BLaER1 (cell line): ENCODE results near the gene EED.

Experiments used
- H3K27ac ChIP-seq: shearing (Covaris generic); formaldehyde crosslinking; 2 replicates; pipeline ENCODE4 v1.8.1; 2022
- H3K27me3 ChIP-seq: shearing (Covaris generic); formaldehyde crosslinking; 2 replicates; pipeline ENCODE4 v1.8.1; 2022
- H3K36me3 ChIP-seq: shearing (Covaris generic); formaldehyde crosslinking; 2 replicates; pipeline ENCODE4 v1.8.1; 2022
- H3K4me1 ChIP-seq: shearing (Covaris generic); formaldehyde crosslinking; 2 replicates; pipeline ENCODE4 v1.8.1; 2022
- H3K4me2 ChIP-seq: shearing (Covaris generic); formaldehyde crosslinking; 2 replicates; pipeline ENCODE4 v1.8.1; 2022
- H3K4me3 ChIP-seq: shearing (Covaris generic); formaldehyde crosslinking; 2 replicates; pipeline ENCODE4 v1.8.1; 2022
- H3K9ac ChIP-seq: shearing (Covaris generic); formaldehyde crosslinking; 2 replicates; pipeline ENCODE4 v1.8.1; 2022
- H3K9me3 ChIP-seq: shearing (Covaris generic); formaldehyde crosslinking; 2 replicates; pipeline ENCODE4 v1.8.1; 2022
- H4K20me1 ChIP-seq: shearing (Covaris generic); formaldehyde crosslinking; 2 replicates; pipeline ENCODE4 v1.8.1; 2022
- Cebpa-rat ChIP-seq: shearing (Covaris generic); IDR thresholded peaks from 2 replicates; pipeline ENCODE4 v1.8.1; 2022

The EED gene

DNA sequence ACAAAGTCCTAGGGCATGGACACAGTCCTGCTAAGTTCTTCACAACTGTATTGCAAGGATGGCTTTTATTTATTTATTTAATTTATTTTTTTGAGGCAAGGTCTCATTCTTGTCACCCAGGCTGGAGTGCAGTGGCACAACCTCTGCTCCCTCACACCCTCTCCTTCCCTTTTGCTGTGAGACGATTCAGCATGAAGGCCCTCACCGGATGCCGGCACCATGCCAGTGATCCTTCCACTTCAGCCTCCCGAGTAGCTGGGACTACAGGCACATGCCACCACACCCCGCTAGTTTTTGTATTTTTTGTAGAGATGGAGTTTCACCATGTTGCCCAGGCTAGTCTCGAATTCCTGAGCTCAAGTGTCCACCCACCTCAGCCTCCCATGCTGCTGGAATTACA, 17.8 kb downstream of the EED start:
- H3K27me3 ChIP-seq = no peaks in the 10 kb centered on the region
- no peaks in the 10 kb centered on the region for H3K4me1 ChIP-seq
- no peaks in the 10 kb centered on the region for H4K20me1 ChIP-seq
- TF ChIP-seq Cebpa-rat = no peak
- H3K9ac ChIP-seq = no peak overlapping the region
- peaks cover 72% of the 10 kb centered on the region for H3K36me3 ChIP-seq
- H3K9me3 ChIP-seq = no peaks in the 10 kb centered on the region
- no peak overlapping the region for H3K4me3 ChIP-seq
- no peak overlapping the region for H3K4me2 ChIP-seq
- no peak overlapping the region for H3K27ac ChIP-seq

GRCh38 chr11:86264649-86265048, 20.1 kb downstream of the EED start:
- Histone ChIP-seq H3K4me3 (no peak overlapping the region), H3K4me1 (no peaks in the 10 kb centered on the region), H4K20me1 (no peaks in the 10 kb centered on the region), H3K27ac (no peak overlapping the region), H3K4me2 (no peak overlapping the region), H3K9ac (no peak overlapping the region), H3K9me3 (0 out of 2 replicates have a peak, but pooled peaks cover 2% of the 10 kb centered on the region), H3K36me3 (peaks cover 63% of the 10 kb centered on the region), H3K27me3 (no peaks in the 10 kb centered on the region)
- TF ChIP-seq Cebpa-rat = no peak

DNA sequence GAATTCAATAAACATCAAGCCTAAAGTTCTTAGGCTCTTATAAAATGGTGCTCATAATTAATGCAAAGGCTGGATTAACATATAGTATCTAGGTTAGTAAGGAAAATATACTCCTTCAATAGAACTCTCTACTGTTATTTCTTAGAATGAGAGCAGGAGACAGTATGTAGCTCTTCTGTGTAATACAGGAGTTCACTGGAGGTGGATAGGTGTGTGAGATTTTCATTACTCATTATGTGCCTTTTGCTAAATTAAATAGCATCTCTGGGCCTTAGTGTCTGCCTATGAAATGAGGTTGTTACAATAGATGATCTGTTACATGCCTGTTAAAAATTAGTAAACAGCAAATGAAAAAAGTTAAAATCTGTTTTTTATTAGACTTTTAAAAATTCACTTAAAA, 20.6 kb downstream of the EED start:
- no peaks in the 10 kb centered on the region for H3K4me1 ChIP-seq
- TF ChIP-seq Cebpa-rat = no peak
- H3K36me3 ChIP-seq = peaks cover 62% of the 10 kb centered on the region

DNA sequence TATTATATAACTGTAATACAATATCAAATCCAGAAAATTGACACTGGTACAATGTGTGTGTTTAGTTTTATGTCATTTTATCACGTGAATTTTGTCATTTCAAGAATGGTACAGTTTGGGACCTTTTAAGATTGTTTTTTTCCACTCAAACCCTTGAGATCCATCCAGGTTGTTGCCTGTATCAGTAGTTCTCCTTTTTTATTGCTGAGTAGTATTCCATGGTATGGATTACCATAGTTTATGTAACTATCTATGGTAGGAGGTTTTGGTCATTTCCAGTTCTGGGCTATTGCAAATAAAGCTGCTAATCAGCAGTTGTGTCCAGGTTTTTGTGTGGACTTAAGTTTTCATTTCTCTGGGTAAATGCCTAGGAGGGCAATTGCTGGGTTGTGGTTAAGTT, 25.1 kb downstream of the EED start:
- H3K27me3 ChIP-seq = no peaks in the 10 kb centered on the region
- H3K9me3 ChIP-seq = 0 out of 2 replicates have a peak, but pooled peaks cover 6% of the 10 kb centered on the region
- H3K36me3 ChIP-seq = peaks cover 47% of the 10 kb centered on the region
- H3K4me2 ChIP-seq = no peak overlapping the region
- no peaks in the 10 kb centered on the region; the same call in 1 of the 2 replicates for H4K20me1 ChIP-seq
- no peak overlapping the region for H3K9ac ChIP-seq
- TF ChIP-seq Cebpa-rat = no peak
- no peak overlapping the region for H3K27ac ChIP-seq
- no peak overlapping the region for H3K4me3 ChIP-seq
- H3K4me1 ChIP-seq = no peaks in the 10 kb centered on the region

More for the DNA sequence above, 20.6 kb downstream of the EED start:
- Histone ChIP-seq H3K27ac (no peak overlapping the region), H3K9ac (no peak overlapping the region), H3K27me3 (no peaks in the 10 kb centered on the region), H4K20me1 (no peaks in the 10 kb centered on the region), H3K4me2 (no peak overlapping the region), H3K9me3 (0 out of 2 replicates have a peak, but pooled peaks cover 6% of the 10 kb centered on the region), H3K4me3 (no peak overlapping the region)

DNA sequence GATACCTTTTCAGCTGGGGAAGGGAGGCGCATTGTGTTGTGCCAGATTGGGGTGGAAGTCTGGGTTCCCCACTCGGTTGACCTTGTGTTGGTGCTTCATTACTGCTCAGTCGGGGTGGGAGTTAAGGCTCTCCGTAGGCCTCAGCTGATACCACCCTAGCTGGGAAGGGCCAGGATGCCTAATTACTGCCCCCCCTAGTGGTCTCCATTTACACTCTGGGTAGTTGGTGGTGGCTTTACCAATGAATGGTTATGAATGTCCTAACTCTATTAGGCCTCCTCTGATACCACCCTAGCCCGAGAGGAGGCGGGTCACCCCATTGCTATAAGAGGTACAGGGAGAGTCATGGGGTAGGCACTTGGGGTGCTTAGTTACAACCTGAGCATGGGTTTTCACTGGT, 29.9 kb downstream of the EED start:
- Histone ChIP-seq H3K4me2 (no peak overlapping the region), H3K9ac (no peak overlapping the region), H3K9me3 (0 out of 2 replicates have a peak, but pooled peaks cover 5% of the 10 kb centered on the region), H3K27ac (no peak overlapping the region), H3K27me3 (no peaks in the 10 kb centered on the region), H3K4me3 (no peak overlapping the region), H4K20me1 (no peaks in the 10 kb centered on the region; the same call in 1 of the 2 replicates), H3K4me1 (no peaks in the 10 kb centered on the region), H3K36me3 (peaks cover 76% of the 10 kb centered on the region)
- no peak for TF ChIP-seq Cebpa-rat

DNA sequence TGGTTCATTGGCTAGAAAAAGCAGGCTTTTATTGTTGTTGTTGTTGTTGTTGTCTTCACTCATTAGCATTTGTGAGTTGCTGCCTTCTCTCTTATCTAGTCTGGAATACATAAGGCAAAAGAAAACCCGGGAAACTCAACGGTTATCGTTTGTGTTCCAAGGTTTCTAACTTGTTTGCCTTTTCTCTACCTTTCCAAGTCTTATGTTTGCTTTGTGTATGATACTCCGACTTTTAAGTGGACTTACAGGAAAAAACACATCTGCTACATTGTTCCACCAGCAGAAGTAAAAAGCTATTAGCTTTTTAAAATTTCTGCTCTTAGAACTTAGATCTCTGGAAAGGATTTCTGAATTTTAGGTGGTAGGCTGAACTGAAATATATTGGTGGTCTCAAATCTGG, 30.4 kb downstream of the EED start:
- no peak overlapping the region for H3K27ac ChIP-seq
- peaks cover 74% of the 10 kb centered on the region for H3K36me3 ChIP-seq
- TF ChIP-seq Cebpa-rat = no peak
- no peaks in the 10 kb centered on the region; the same call in 1 of the 2 replicates for H4K20me1 ChIP-seq
- no peak overlapping the region for H3K4me3 ChIP-seq
- no peak overlapping the region for H3K9ac ChIP-seq
- H3K4me1 ChIP-seq = 0 out of 2 replicates have a peak, but pooled peaks cover under 1% of the 10 kb centered on the region
- no peaks in the 10 kb centered on the region for H3K27me3 ChIP-seq
- H3K4me2 ChIP-seq = no peak overlapping the region
- 0 out of 2 replicates have a peak, but pooled peaks cover under 1% of the 10 kb centered on the region for H3K9me3 ChIP-seq

- Histone ChIP-seq H3K9me3 (no peaks in the 10 kb centered on the region), H4K20me1 (no peaks in the 10 kb centered on the region; the same call in 1 of the 2 replicates), H3K4me3 (no peak overlapping the region), H3K36me3 (peaks cover 76% of the 10 kb centered on the region), H3K27ac (no peak overlapping the region), H3K4me1 (0 out of 2 replicates have a peak, but pooled peaks cover 5% of the 10 kb centered on the region), H3K9ac (no peak overlapping the region), H3K27me3 (no peaks in the 10 kb centered on the region), H3K4me2 (no peak overlapping the region)
- TF ChIP-seq Cebpa-rat = no peak
Measured at GRCh38 chr11:86275493-86276370, 31.2 kb downstream of the EED start.

DNA sequence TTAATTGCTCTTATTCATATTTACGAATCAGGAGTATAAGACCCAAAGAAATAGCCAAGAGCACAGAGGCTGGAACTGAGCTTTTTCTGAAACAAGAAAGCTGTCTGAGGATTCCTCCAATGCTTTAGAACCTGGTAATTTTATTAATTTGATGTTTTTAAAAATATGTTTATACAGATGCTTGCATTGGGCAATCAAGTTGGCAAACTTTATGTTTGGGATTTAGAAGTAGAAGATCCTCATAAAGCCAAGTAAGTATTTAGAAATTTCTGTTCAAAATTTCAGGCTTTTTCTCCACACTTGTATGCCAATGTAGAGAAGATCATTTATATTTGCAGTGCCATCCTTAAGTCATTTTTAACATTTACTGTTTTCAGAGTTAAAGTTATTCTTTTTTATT, 33.2 kb downstream of the EED start:
- Histone ChIP-seq H4K20me1 (no peaks in the 10 kb centered on the region; the same call in 1 of the 2 replicates), H3K4me3 (no peak overlapping the region), H3K4me1 (0 out of 2 replicates have a peak, but pooled peaks cover 5% of the 10 kb centered on the region), H3K9ac (no peak overlapping the region), H3K9me3 (no peaks in the 10 kb centered on the region), H3K36me3 (peaks cover 69% of the 10 kb centered on the region), H3K27ac (no peak overlapping the region), H3K4me2 (no peak overlapping the region), H3K27me3 (no peaks in the 10 kb centered on the region)
- no peak for TF ChIP-seq Cebpa-rat

DNA sequence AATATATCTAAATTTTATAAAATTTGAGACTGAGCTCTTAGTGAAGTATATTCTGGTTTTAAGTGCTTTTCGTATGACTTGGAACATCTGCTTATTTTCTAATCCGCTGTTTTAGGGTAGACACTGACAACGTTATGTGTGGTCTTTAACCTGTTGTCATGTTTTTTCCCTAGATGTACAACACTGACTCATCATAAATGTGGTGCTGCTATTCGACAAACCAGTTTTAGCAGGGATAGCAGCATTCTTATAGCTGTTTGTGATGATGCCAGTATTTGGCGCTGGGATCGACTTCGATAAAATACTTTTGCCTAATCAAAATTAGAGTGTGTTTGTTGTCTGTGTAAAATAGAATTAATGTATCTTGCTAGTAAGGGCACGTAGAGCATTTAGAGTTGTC, 33.7 kb downstream of the EED start:
- peaks cover 64% of the 10 kb centered on the region for H3K36me3 ChIP-seq
- no peak overlapping the region for H3K27ac ChIP-seq
- no peak overlapping the region for H3K4me3 ChIP-seq
- 0 out of 2 replicates have a peak, but pooled peaks cover 5% of the 10 kb centered on the region for H3K4me1 ChIP-seq
- H3K4me2 ChIP-seq = no peak overlapping the region
- no peak for TF ChIP-seq Cebpa-rat
- no peaks in the 10 kb centered on the region for H3K9me3 ChIP-seq
- no peak overlapping the region for H3K9ac ChIP-seq
- no peaks in the 10 kb centered on the region; the same call in 1 of the 2 replicates for H4K20me1 ChIP-seq
- H3K27me3 ChIP-seq = no peaks in the 10 kb centered on the region

DNA sequence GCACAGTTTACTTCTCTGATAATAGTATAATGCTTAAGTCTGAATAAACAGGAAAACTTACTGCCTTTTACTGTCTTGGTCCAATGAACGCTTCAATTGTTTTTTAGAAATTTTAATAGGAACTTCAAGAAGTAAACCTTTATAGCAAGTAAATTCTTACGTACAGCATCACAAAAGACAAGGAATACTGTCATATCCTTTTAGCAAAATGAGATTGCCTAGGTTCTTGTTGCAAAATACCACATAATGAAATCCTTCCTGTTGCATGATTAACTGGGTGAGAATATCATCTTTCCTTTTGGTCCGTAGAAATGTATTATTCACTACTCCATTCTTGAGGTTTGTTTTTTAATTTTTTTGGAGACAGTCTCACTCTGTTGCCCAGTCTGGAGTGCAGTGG, 35.2 kb downstream of the EED start:
- Histone ChIP-seq H3K9ac (no peak overlapping the region), H3K4me2 (no peak overlapping the region), H3K4me3 (no peak overlapping the region), H3K27ac (no peak overlapping the region), H3K36me3 (peaks cover 62% of the 10 kb centered on the region), H4K20me1 (no peaks in the 10 kb centered on the region; the same call in 1 of the 2 replicates), H3K27me3 (no peaks in the 10 kb centered on the region), H3K4me1 (0 out of 2 replicates have a peak, but pooled peaks cover 5% of the 10 kb centered on the region), H3K9me3 (no peaks in the 10 kb centered on the region)
- TF ChIP-seq Cebpa-rat = no peak
